PFSK-1 (cell line): ENCODE data around the gene TRMT6.

ENCODE experiments used
- FOXP2 ChIP-seq: optimal IDR thresholded peaks from 2 replicates; pipeline ENCODE3; 2011; ENCODE audit warnings: borderline replicate concordance, control low read depth, inconsistent platforms; ENCODE audit not compliant: insufficient read depth; ENCODE audit errors: extremely low read length, extremely low read depth
- POLR2AphosphoS5 ChIP-seq: IDR thresholded peaks from 2 replicates; pipeline ENCODE4 v1.6.1; 2012; ENCODE audit warnings: low read depth, mild to moderate bottlenecking, control low read depth, low read length, moderate library complexity
- SIN3A ChIP-seq: IDR thresholded peaks from 2 replicates; pipeline ENCODE4 v1.6.1; 2012; ENCODE audit warnings: mild to moderate bottlenecking, low read length, moderate library complexity, borderline replicate concordance; ENCODE audit not compliant: insufficient read depth
- TAF1 ChIP-seq: IDR thresholded peaks from 2 replicates; pipeline ENCODE4 v1.6.1; 2012; ENCODE audit warnings: low read length, control low read depth, borderline replicate concordance; ENCODE audit not compliant: insufficient read depth
- TF ChIP-seq, protein P1 (sequence below), 2 experiments: IDR thresholded peaks; 2 replicates each; pipeline versions ENCODE4 v1.6.1 to v1.8.0; 2011 to 2012; ENCODE audit warnings: low read depth in 2 of 2, low read length in 2 of 2, control low read depth in 1 of 2, inconsistent platforms in 1 of 2, mild to moderate bottlenecking in 1 of 2, moderate library complexity in 1 of 2; ENCODE audit not compliant: insufficient read depth in 1 of 2

Gene TRMT6

GRCh38 chr20:5936238-5936637, 14.1 kb downstream of the TRMT6 start:
- TF ChIP-seq SIN3A (no peak), POLR2AphosphoS5 (no peak)
- TF ChIP-seq, protein P1, sequence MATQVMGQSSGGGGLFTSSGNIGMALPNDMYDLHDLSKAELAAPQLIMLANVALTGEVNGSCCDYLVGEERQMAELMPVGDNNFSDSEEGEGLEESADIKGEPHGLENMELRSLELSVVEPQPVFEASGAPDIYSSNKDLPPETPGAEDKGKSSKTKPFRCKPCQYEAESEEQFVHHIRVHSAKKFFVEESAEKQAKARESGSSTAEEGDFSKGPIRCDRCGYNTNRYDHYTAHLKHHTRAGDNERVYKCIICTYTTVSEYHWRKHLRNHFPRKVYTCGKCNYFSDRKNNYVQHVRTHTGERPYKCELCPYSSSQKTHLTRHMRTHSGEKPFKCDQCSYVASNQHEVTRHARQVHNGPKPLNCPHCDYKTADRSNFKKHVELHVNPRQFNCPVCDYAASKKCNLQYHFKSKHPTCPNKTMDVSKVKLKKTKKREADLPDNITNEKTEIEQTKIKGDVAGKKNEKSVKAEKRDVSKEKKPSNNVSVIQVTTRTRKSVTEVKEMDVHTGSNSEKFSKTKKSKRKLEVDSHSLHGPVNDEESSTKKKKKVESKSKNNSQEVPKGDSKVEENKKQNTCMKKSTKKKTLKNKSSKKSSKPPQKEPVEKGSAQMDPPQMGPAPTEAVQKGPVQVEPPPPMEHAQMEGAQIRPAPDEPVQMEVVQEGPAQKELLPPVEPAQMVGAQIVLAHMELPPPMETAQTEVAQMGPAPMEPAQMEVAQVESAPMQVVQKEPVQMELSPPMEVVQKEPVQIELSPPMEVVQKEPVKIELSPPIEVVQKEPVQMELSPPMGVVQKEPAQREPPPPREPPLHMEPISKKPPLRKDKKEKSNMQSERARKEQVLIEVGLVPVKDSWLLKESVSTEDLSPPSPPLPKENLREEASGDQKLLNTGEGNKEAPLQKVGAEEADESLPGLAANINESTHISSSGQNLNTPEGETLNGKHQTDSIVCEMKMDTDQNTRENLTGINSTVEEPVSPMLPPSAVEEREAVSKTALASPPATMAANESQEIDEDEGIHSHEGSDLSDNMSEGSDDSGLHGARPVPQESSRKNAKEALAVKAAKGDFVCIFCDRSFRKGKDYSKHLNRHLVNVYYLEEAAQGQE (IDR thresholded peaks at IDR 0.05; ENCODE audit: insufficient read depth in 1 of 2, low read depth in 2 of 2, low read length in 2 of 2): no peak

GRCh38 chr20:5935384-5935783, 14.9 kb downstream of the TRMT6 start:
- no peak for TF ChIP-seq SIN3A
- TF ChIP-seq TAF1: no peak
- TF ChIP-seq, protein P1 (IDR thresholded peaks at IDR 0.05; ENCODE audit: insufficient read depth in 1 of 2, low read depth in 2 of 2, low read length in 2 of 2): no peak
- TF ChIP-seq FOXP2: no peak

- TF ChIP-seq POLR2AphosphoS5: no peak
- TF ChIP-seq, protein P1 (IDR thresholded peaks at IDR 0.05; ENCODE audit: insufficient read depth in 1 of 2, low read depth in 2 of 2, low read length in 2 of 2): no peak
- no peak for TF ChIP-seq SIN3A
These were observed 16.4 kb downstream of the TRMT6 start for GRCh38 chr20:5933802-5934436.

GRCh38 chr20:5932796-5933195, 17.5 kb downstream of the TRMT6 start:
- TF ChIP-seq TAF1: no peak
- TF ChIP-seq POLR2AphosphoS5: no peak
- no peak for TF ChIP-seq FOXP2
- TF ChIP-seq, protein P1 (IDR thresholded peaks at IDR 0.05; ENCODE audit: insufficient read depth in 1 of 2, low read depth in 2 of 2, low read length in 2 of 2): no peak
- no peak for TF ChIP-seq SIN3A

- TF ChIP-seq FOXP2 (no peak), POLR2AphosphoS5 (no peak)
- TF ChIP-seq, protein P1 (IDR thresholded peaks at IDR 0.05; ENCODE audit: insufficient read depth in 1 of 2, low read depth in 2 of 2, low read length in 2 of 2): no peak
These were observed 18.9 kb downstream of the TRMT6 start for GRCh38 chr20:5931411-5931810.
